ENCODE results near the gene WASHC2A.
"Not testable (repeated sequence)": the region's sequence is repeated elsewhere in the genome, so short reads cannot be mapped to it uniquely, and the experiment has no call there.

WASHC2A gene

GRCh38 chr10:50145575-50145974 is 77.8 kb downstream of the WASHC2A start:
- not testable (repeated sequence) for DNase-seq (ENCODE audit: low spot score)

GRCh38 chr10:50152792-50153272 is 85.1 kb downstream of the WASHC2A start:
- no peak for DNase-seq (ENCODE audit: low spot score)

DNA sequence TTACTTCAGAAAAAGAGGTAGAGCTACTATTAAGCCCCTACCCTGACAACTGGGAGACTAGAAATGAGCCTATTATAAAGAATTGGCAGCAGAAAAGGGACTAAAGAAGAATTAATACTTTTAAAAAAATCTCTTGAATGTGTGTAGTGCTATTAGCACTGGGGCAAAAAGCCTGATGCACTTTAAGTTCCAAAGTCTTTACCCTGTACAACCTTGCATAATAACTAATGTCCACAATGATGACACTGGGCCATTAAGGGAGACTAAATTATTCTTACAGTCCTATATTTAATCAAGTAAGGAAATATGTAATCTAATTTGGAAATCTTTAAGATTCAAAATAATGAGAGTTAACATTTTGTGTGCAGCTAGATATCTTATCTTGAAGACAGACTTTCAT is 90.1 kb downstream of the WASHC2A start:
- not testable (repeated sequence) for DNase-seq (ENCODE audit: low spot score)

GRCh38 chr10:50159856-50160255 is 92.1 kb downstream of the WASHC2A start:
- peak; percentile 9 for DNase-seq (ENCODE audit: low spot score)

- DNase-seq (ENCODE audit: low spot score) = not testable (repeated sequence)
These were observed 97.3 kb downstream of the WASHC2A start for GRCh38 chr10:50165038-50165437.

- DNase-seq (ENCODE audit: low spot score) = not testable (repeated sequence)
These were observed 100.1 kb downstream of the WASHC2A start for GRCh38 chr10:50167833-50168232.

DNA sequence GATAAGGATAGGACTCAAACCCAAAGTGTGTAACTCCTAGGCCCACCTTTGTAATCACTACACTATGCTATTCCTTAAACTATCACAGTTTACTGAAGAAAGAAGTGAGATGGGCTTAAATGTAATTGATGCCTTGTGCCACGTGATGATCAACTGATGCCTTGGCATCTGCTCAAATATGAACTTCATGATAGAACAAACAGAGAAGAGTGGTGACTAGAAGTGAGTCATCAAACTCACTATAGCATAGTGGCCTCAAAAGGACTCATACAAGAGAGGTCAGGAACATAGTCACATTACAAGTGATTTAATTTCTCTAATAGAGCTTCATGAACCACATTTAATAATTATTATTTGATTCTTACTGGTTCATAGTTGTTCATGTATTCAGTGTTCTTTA is 101.8 kb downstream of the WASHC2A start:
- peak; percentile 12 for DNase-seq (ENCODE audit: low spot score)

DNA sequence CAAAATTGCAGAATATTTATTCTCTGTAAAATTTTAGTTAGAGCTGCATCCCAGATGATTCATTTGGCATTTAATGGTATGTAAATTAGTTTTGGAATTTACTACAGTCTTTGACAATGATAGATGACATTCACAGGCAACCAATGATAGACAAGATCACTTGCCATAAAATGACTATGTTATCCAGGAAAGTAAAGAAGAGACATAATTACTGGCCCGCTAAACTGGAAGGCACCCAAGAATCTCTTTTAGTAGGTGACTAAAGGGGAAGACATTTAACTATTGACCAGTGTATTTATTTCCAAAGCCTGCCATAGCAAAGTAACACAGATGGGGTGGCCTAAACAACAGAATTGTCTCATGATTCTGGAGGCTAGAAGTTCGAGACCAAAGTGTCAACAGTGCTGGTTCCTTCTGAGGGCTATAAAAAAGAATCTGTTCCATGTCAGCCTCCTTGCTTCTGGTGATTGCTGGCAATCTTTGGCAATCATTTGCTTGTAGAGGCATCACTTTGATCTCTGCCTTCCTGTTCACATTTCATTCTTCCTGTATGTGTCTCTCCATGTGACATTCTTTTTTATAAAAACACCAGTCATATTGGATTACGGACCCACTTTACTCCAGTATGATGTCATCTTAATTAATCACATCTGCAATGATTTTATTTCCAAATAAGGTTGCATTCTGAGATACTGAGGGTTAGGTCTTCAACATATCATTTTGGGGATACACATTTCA is 107.2 kb downstream of the WASHC2A start:
- peak; percentile 18 for DNase-seq (ENCODE audit: low spot score)

Measured in AG08396 (cell line).